H1 (cell line): Measurements from ENCODE around the gene SIT1. TPM values are rescaled to one million over a fixed set of nuclear protein-coding genes. Genes with fewer than 3 reads are reported as not detected.

ENCODE experiments used
- CTCF ChIA-PET: fragments of 300-600 bp; sonication (Branson Sonifier 250); formaldehyde crosslinking; loops from one replicate; lab custom pipeline; 2021; ENCODE audit not compliant: partially characterized antibody; lab: Charles Lee
- POLR2A ChIA-PET: fragments of 300-600 bp; sonication (Branson Sonifier 250); formaldehyde crosslinking; loops from one replicate; lab custom pipeline; 2021; ENCODE audit warnings: inconsistent platforms; ENCODE audit not compliant: partially characterized antibody; lab: Charles Lee
- DNase-seq, 2 experiments: peaks; one replicate each; pipeline versions ENCODE4 v3.0.0 to v3.0.0-alpha.2; 2010 to 2022; ENCODE audit warnings: low spot score in 2 of 2, low read depth in 1 of 2, mixed read lengths in 1 of 2
- FAIRE-seq: peaks from 2 replicates; lab custom pipeline; 2011; peaks lifted over from hg19 to GRCh38; lab: Jason Lieb, UNC
- H2AFZ ChIP-seq: 2 replicates; pipeline ENCODE4 v1.8.1; 2012; ENCODE audit warnings: low read length, inconsistent platforms
- H2AK5ac ChIP-seq: 2 replicates; pipeline ENCODE4 v1.6.1; 2013; ENCODE audit warnings: low read depth, low read length
- H2BK120ac ChIP-seq: replicated peaks from 2 replicates; pipeline ENCODE3; 2013; ENCODE audit warnings: low read depth, low read length, inconsistent platforms
- H2BK12ac ChIP-seq: 2 replicates; pipeline ENCODE4 v1.6.1; 2013; ENCODE audit warnings: low read depth, low read length
- H2BK15ac ChIP-seq: 2 replicates; pipeline ENCODE4 v1.6.1; 2013; ENCODE audit warnings: low read length
- H2BK20ac ChIP-seq: 2 replicates; pipeline ENCODE4 v1.6.1; 2013; ENCODE audit warnings: low read length
- H2BK5ac ChIP-seq: 2 replicates; pipeline ENCODE4 v1.6.1; 2013; ENCODE audit warnings: low read depth, low read length
- H3K14ac ChIP-seq: 2 replicates; pipeline ENCODE4 v1.6.1; 2013; ENCODE audit warnings: inconsistent platforms; ENCODE audit not compliant: insufficient read length
- H3K18ac ChIP-seq: 2 replicates; pipeline ENCODE4 v1.6.1; 2013; ENCODE audit warnings: low read length; ENCODE audit errors: extremely low read depth
- H3K23ac ChIP-seq: 2 replicates; pipeline ENCODE4 v1.6.1; 2013; ENCODE audit warnings: inconsistent platforms; ENCODE audit not compliant: insufficient read length
- H3K23me2 ChIP-seq: 2 replicates; pipeline ENCODE4 v1.6.1; 2013; ENCODE audit warnings: low read depth, low read length
- H3K27ac ChIP-seq: 2 replicates; pipeline ENCODE4 v1.6.1; 2011; ENCODE audit warnings: low read depth, low read length, inconsistent platforms
- H3K27me3 ChIP-seq, 4 experiments: replicated peaks in 1 of 4; 1 replicate in 1 of 4; 2 replicates in 3 of 4; pipeline versions ENCODE4 v1.6.1 to v1.8.1; 2011 to 2013; ENCODE audit warnings: low read length in 3 of 4, mild to moderate bottlenecking in 3 of 4, inconsistent platforms in 2 of 4, mixed read lengths in 2 of 4, moderate library complexity in 1 of 4; ENCODE audit not compliant: control insufficient read depth in 3 of 4, insufficient read depth in 3 of 4; ENCODE audit errors: extremely low read depth in 1 of 4
- H3K36me3 ChIP-seq, 4 experiments: 2 replicates each; pipeline versions ENCODE4 v1.6.1 to v1.8.1; 2011 to 2013; ENCODE audit warnings: mild to moderate bottlenecking in 4 of 4, low read length in 3 of 4, moderate library complexity in 2 of 4, control low read depth in 1 of 4, inconsistent platforms in 1 of 4; ENCODE audit not compliant: insufficient read depth in 4 of 4, control insufficient read depth in 2 of 4
- H3K4ac ChIP-seq: replicated peaks from 2 replicates; pipeline ENCODE3; 2013; ENCODE audit warnings: low read length, low read depth, mixed read lengths, inconsistent platforms; ENCODE audit not compliant: insufficient read length
- H3K4me1 ChIP-seq, 4 experiments: replicated peaks in 1 of 4; 1 replicate in 1 of 4; 2 replicates in 3 of 4; pipeline versions ENCODE4 v1.6.1 to v1.8.1; 2011 to 2013; ENCODE audit warnings: low read length in 3 of 4, inconsistent platforms in 2 of 4, mixed read lengths in 1 of 4; ENCODE audit not compliant: insufficient read depth in 4 of 4, control insufficient read depth in 3 of 4
- H3K4me2 ChIP-seq, 2 experiments: 2 replicates each; pipeline versions ENCODE4 v1.6.1 to v1.8.1; 2011 to 2013; ENCODE audit warnings: low read depth in 2 of 2, low read length in 2 of 2, control low read depth in 1 of 2, inconsistent platforms in 1 of 2, mild to moderate bottlenecking in 1 of 2; ENCODE audit not compliant: insufficient read depth in 1 of 2
- H3K4me3 ChIP-seq, 4 experiments: fragments of 200-600, 300-600 bp in 1 of 4; sonication (generic), shearing (Covaris generic), sonication (Bioruptor Twin) in 1 of 4; 2 replicates each; pipeline versions ENCODE4 v1.5.1 to v1.8.1; 2011 to 2016; ENCODE audit warnings: low read length in 4 of 4, low read depth in 3 of 4, control low read depth in 2 of 4, inconsistent platforms in 2 of 4, mild to moderate bottlenecking in 2 of 4, mixed read lengths in 1 of 4, moderate library complexity in 1 of 4; ENCODE audit not compliant: insufficient read depth in 2 of 4; ENCODE audit errors: extremely low read depth in 1 of 4
- H3K56ac ChIP-seq: replicated peaks from 2 replicates; pipeline ENCODE3; 2013; ENCODE audit warnings: low read depth, mild to moderate bottlenecking, mixed read lengths, low read length, inconsistent platforms; ENCODE audit not compliant: insufficient read length
- H3K79me1 ChIP-seq: 2 replicates; pipeline ENCODE4 v1.6.1; 2013; ENCODE audit warnings: low read depth, low read length, control low read depth
- H3K79me2 ChIP-seq, 2 experiments: 2 replicates each; pipeline versions ENCODE4 v1.6.1 to v1.8.1; 2012 to 2013; ENCODE audit warnings: low read length in 2 of 2, mild to moderate bottlenecking in 2 of 2, inconsistent platforms in 1 of 2; ENCODE audit not compliant: insufficient read depth in 2 of 2, control insufficient read depth in 1 of 2
- H3K9ac ChIP-seq, 4 experiments: replicated peaks in 1 of 4; 1 replicate in 1 of 4; 2 replicates in 3 of 4; pipeline versions ENCODE4 v1.6.1 to v1.8.1; 2011 to 2013; ENCODE audit warnings: low read depth in 3 of 4, low read length in 3 of 4, control low read depth in 2 of 4, mild to moderate bottlenecking in 2 of 4, moderate library complexity in 2 of 4, inconsistent platforms in 1 of 4; ENCODE audit errors: extremely low read depth in 1 of 4
- H3K9me3 ChIP-seq, 2 experiments: 2 replicates each; pipeline versions ENCODE4 v1.6.1 to v1.8.1; 2012 to 2013; ENCODE audit warnings: mild to moderate bottlenecking in 2 of 2, moderate library complexity in 2 of 2, control low read depth in 1 of 2, inconsistent platforms in 1 of 2, low read depth in 1 of 2, low read length in 1 of 2, mixed read lengths in 1 of 2; ENCODE audit not compliant: insufficient read depth in 2 of 2
- H4K20me1 ChIP-seq, 2 experiments: replicated peaks in 1 of 2; 2 replicates each; pipeline versions ENCODE3 to v1.8.1; 2011 to 2013; ENCODE audit warnings: inconsistent platforms in 2 of 2, low read length in 2 of 2, mild to moderate bottlenecking in 1 of 2; ENCODE audit not compliant: insufficient read depth in 2 of 2, control insufficient read depth in 1 of 2
- H4K5ac ChIP-seq: 2 replicates; pipeline ENCODE4 v1.6.1; 2013; ENCODE audit warnings: low read length, low read depth, mixed read lengths, inconsistent platforms; ENCODE audit not compliant: insufficient read length
- H4K8ac ChIP-seq: 2 replicates; pipeline ENCODE4 v1.8.0; 2013; ENCODE audit warnings: mild to moderate bottlenecking, moderate library complexity, low read length, inconsistent platforms; ENCODE audit not compliant: insufficient read depth; ENCODE audit errors: extremely low read depth
- H4K91ac ChIP-seq: replicated peaks from 2 replicates; pipeline ENCODE3; 2013; ENCODE audit warnings: low read length, mixed read lengths, inconsistent platforms; ENCODE audit not compliant: insufficient read length
- EGR1 ChIP-seq: IDR thresholded peaks from 2 replicates; pipeline ENCODE4 v1.6.1; 2011; ENCODE audit warnings: low read depth, low read length, borderline replicate concordance
- GTF2F1 ChIP-seq: IDR thresholded peaks from 2 replicates; pipeline ENCODE4 v1.6.1; 2012; ENCODE audit warnings: low read depth, low read length, improper control_type of control experiment, borderline replicate concordance
- HDAC2 ChIP-seq, 2 experiments: fragments of 300-600 bp in 1 of 2; sonication (generic) in 1 of 2; IDR thresholded peaks; 2 replicates each; pipeline ENCODE4 v1.6.1; 2011 to 2012; ENCODE audit warnings: low read depth in 2 of 2, low read length in 2 of 2, mild to moderate bottlenecking in 2 of 2, moderate library complexity in 2 of 2, borderline replicate concordance in 1 of 2, inconsistent platforms in 1 of 2
- JUN ChIP-seq: IDR thresholded peaks from 2 replicates; pipeline ENCODE4 v1.6.1; 2011; ENCODE audit warnings: low read depth, mild to moderate bottlenecking, improper control_type of control experiment, low read length
- JUND ChIP-seq: IDR thresholded peaks from 2 replicates; pipeline ENCODE4 v1.6.1; 2011; ENCODE audit warnings: mild to moderate bottlenecking, improper control_type of control experiment, low read length
- NRF1 ChIP-seq: IDR thresholded peaks from 2 replicates; pipeline ENCODE4 v1.6.1; 2011; ENCODE audit warnings: mild to moderate bottlenecking, low read depth, low read length, improper control_type of control experiment
- POLR2AphosphoS5 ChIP-seq: IDR thresholded peaks from 2 replicates; pipeline ENCODE4 v1.6.1; 2011; ENCODE audit warnings: low read depth, low read length
- RAD21 ChIP-seq, 2 experiments: IDR thresholded peaks in 1 of 2; conservative IDR thresholded peaks in 1 of 2; 2 replicates each; pipeline ENCODE4 v1.6.1; 2011; ENCODE audit warnings: low read depth in 2 of 2, low read length in 2 of 2, improper control_type of control experiment in 1 of 2, inconsistent platforms in 1 of 2, mild to moderate bottlenecking in 1 of 2, moderate library complexity in 1 of 2
- SIX5 ChIP-seq: IDR thresholded peaks from 2 replicates; pipeline ENCODE4 v1.6.1; 2011; ENCODE audit warnings: mild to moderate bottlenecking, low read depth, low read length
- SP2 ChIP-seq: IDR thresholded peaks from 2 replicates; pipeline ENCODE4 v1.6.1; 2012; ENCODE audit warnings: mild to moderate bottlenecking, low read length, inconsistent platforms
- TAF7 ChIP-seq: optimal IDR thresholded peaks from 2 replicates; pipeline ENCODE3; 2011; ENCODE audit warnings: low read depth, mild to moderate bottlenecking, inconsistent platforms, low read length, moderate library complexity, borderline replicate concordance
- WGBS, 2 experiments: shearing (Covaris generic) in 1 of 2; methylation state at CpG; one replicate each; pipeline versions ENCODE4 v1.1.6 to v1.1.7; 2013 to 2015; ENCODE audit warnings: low lambda C conversion rate in 2 of 2, mixed read lengths in 2 of 2, inconsistent platforms in 1 of 2, low coverage in 1 of 2, missing lambda C conversion rate in 1 of 2; ENCODE audit not compliant: insufficient replicate concordance in 2 of 2, insufficient coverage in 1 of 2, insufficient read length in 1 of 2; ENCODE audit errors: extremely low coverage in 1 of 2, missing lambda C conversion rate in 1 of 2; 5-methylcytosine and 5-hydroxymethylcytosine counted together
- polyA plus RNA-seq, 7 experiments: library from polyadenylated mRNA; depleted of rRNA in 3 of 7; stranded (reverse) in 5 of 7; unstranded in 2 of 7; fragments of >200 nt in 5 of 7; fragments of 200-250 nt in 2 of 7; gene quantifications; 1 replicate in 5 of 7; 2 replicates in 1 of 7; 4 replicates in 1 of 7; pipeline versions ENCODE4 v1.2.1 to v1.2.3, GENCODE V29; 2011 to 2013; ENCODE audit warnings: missing spikeins in 2 of 7, mixed read lengths in 2 of 7
- total RNA-seq: library from RNA; stranded (reverse); fragmentation: NEBNext Ultra II Directional; extraction: Animal tissue kit (Norgen Biotek cat#: 25700); gene quantifications from 2 replicates; pipeline ENCODE4 v1.2.1, GENCODE V29; 2021

Gene SIT1
- total and polyA plus RNA-seq, 2 of the 8 experiments (the other 6 are each of a cell fraction or from before 2014, with no cell fraction given), result 8.2 to 12.8 TPM

GRCh38 chr9:35675732-35676392 lies 25.1 kb upstream of the SIT1 start:
- Histone ChIP-seq H3K4me1 (peaks cover 0 to 15% (median 3%) of the 10 kb centered on the region in 4 experiments; a peak in 5 of 7 replicates), H4K91ac (peak overlapping the region; percentile 31), H2BK15ac (0 out of 2 replicates have a peak overlapping the region, but pooled peaks have one; percentile 6), H4K5ac (peak overlapping the region; percentile 46), H3K23me2 (peaks cover 2% of the 10 kb centered on the region; the same call in 1 of the 2 replicates), H3K4ac (no peak overlapping the region), H2BK120ac (no peak overlapping the region), H3K18ac (peak overlapping the region; percentile 91), H4K20me1 (no peaks in the 10 kb centered on the region), H3K79me2 (no peaks in the 10 kb centered on the region), H3K56ac (no peak overlapping the region), H2BK12ac (peak overlapping the region; percentile 75), H4K8ac (peak overlapping the region; percentile 74), H3K27ac (no peak overlapping the region), H3K4me3 (peak overlapping the region; percentile 55 to 69 (median 60)), H3K23ac (no peak overlapping the region), H3K79me1 (no peaks in the 10 kb centered on the region), H2AFZ (peak overlapping the region; percentile 82; the same call in 1 of the 2 replicates), H3K4me2 (peak overlapping the region; percentile 88 to 91), H2BK20ac (no peak overlapping the region), H3K9me3 (no peaks in the 10 kb centered on the region), H2BK5ac (0 out of 2 replicates have a peak overlapping the region, but pooled peaks have one; percentile 15), H3K36me3 (no peaks in the 10 kb centered on the region), H3K14ac (no peak overlapping the region), H2AK5ac (no peak overlapping the region), H3K9ac (peak overlapping the region in 3 of 4 experiments; percentile 48 to 65 (median 54); a peak in 6 of 7 replicates), H3K27me3 (peaks cover 0 to 3% (median 3%) of the 10 kb centered on the region in 4 experiments; a peak in 4 of 7 replicates)
- ChIA-PET CTCF (interaction anchor here (0.7 to 6.3 kb wide), 13 partner anchors 8 to 72 kb away, joined by 3 to 77 read pairs (median 5); partner anchors contain the start of genes ARHGEF39, CCDC107 and RMRP), POLR2A (interaction anchor here (0.6 to 7.6 kb wide), 13 partner anchors 8 to 64 kb away, joined by 3 to 63 read pairs (median 6); partner anchors contain the start of genes ARHGEF39, CCDC107, CREB3 and RMRP)
- 9% methylated on average over 28 of the region's 51 CpGs; no CpG with 5 or more reads in 1 of the 2 experiments for WGBS, 2 experiments
- no peak for FAIRE-seq
- peak in 1 of 2 experiments; percentile 98 for DNase-seq
- no peak for TF ChIP-seq SP2
- peak; percentile 50 for TF ChIP-seq TAF7
- no peak for TF ChIP-seq EGR1
- no peak for TF ChIP-seq GTF2F1
- TF ChIP-seq SIX5, result no peak
- TF ChIP-seq JUND, result no peak
- peak; percentile 33; the same call in 1 of the 2 replicates for TF ChIP-seq POLR2AphosphoS5
- TF ChIP-seq HDAC2 (IDR thresholded peaks at IDR 0.05; ENCODE audit: borderline replicate concordance in 1 of 2, low read depth in 2 of 2, low read length in 2 of 2), result 0 out of 4 replicates have a peak, but pooled peaks of 1 of the 2 experiments have one; percentile 42
- TF ChIP-seq RAD21 (IDR thresholded peaks at IDR 0.05 in 1 of 2, conservative IDR thresholded peaks at IDR 0.05 in 1 of 2; ENCODE audit: low read depth in 2 of 2, low read length in 2 of 2), result no peak
- peak; percentile 54 for TF ChIP-seq NRF1
- TF ChIP-seq JUN, result no peak
